Measurements from ENCODE around the gene ANXA3.

GRCh38 chr4:78654807-78655206, 103.2 kb downstream of the ANXA3 start:
- TF ChIP-seq, protein P1, sequence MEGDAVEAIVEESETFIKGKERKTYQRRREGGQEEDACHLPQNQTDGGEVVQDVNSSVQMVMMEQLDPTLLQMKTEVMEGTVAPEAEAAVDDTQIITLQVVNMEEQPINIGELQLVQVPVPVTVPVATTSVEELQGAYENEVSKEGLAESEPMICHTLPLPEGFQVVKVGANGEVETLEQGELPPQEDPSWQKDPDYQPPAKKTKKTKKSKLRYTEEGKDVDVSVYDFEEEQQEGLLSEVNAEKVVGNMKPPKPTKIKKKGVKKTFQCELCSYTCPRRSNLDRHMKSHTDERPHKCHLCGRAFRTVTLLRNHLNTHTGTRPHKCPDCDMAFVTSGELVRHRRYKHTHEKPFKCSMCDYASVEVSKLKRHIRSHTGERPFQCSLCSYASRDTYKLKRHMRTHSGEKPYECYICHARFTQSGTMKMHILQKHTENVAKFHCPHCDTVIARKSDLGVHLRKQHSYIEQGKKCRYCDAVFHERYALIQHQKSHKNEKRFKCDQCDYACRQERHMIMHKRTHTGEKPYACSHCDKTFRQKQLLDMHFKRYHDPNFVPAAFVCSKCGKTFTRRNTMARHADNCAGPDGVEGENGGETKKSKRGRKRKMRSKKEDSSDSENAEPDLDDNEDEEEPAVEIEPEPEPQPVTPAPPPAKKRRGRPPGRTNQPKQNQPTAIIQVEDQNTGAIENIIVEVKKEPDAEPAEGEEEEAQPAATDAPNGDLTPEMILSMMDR (conservative IDR thresholded peaks at IDR 0.05; ENCODE audit: low read depth, low read length), result no peak
- TF ChIP-seq EZH2 (IDR thresholded peaks at IDR 0.05; ENCODE audit: low read length, unreplicated experiment), result no peak
- no peak for TF ChIP-seq EZH2phosphoT487 (IDR thresholded peaks at IDR 0.05; ENCODE audit: borderline replicate concordance, low read length)
